CD4-positive, alpha-beta T cell treated with Interleukin-12 subunit alpha and Interleukin-12 subunit beta, for 1 hour (primary cell): Measurements from ENCODE around the gene CELA2A.

Source experiments
- DNase-seq: peaks from one replicate; pipeline ENCODE4 v3.0.0-alpha.2; 2020

CELA2A gene

GRCh38 chr1:15456313-15456954, at the start of gene CELA2A:
Gene CELA2A, plus strand, starts transcription at chr1:15456732. Its CDS starts 22 bp downstream, at chr1:15456754.
- DNase-seq, result no peak

- DNase-seq, result no peak
These were observed 49.0 kb upstream of the CELA2A start for GRCh38 chr1:15407580-15407979.

GRCh38 chr1:15408890-15409387, 47.6 kb upstream of the CELA2A start:
- DNase-seq, result no peak

- DNase-seq, result peak; percentile 96
These were observed 46.9 kb upstream of the CELA2A start, which contains the start of gene EFHD2 for GRCh38 chr1:15409388-15410222. Gene EFHD2, plus strand, starts transcription at chr1:15409888. Its CDS starts 84 bp downstream, at chr1:15409972.

- peak; percentile 35 for DNase-seq
These were observed 46.2 kb upstream of the CELA2A start for GRCh38 chr1:15410223-15410883.

GRCh38 chr1:15410884-15411245, 45.7 kb upstream of the CELA2A start:
- no peak for DNase-seq

GRCh38 chr1:15411593-15412137, 44.9 kb upstream of the CELA2A start:
- peak; percentile 68 for DNase-seq

- peak; percentile 66 for DNase-seq
These were observed 44.2 kb upstream of the CELA2A start for GRCh38 chr1:15412175-15412800.

GRCh38 chr1:15412843-15413242, 43.7 kb upstream of the CELA2A start:
- peak; percentile 1 for DNase-seq

GRCh38 chr1:15413563-15414444, 42.7 kb upstream of the CELA2A start:
- peak; percentile 1 for DNase-seq

GRCh38 chr1:15414445-15414983, 42.0 kb upstream of the CELA2A start:
- DNase-seq, result peak; percentile 2

GRCh38 chr1:15417059-15417934, 39.2 kb upstream of the CELA2A start:
- peak; percentile 81 for DNase-seq

GRCh38 chr1:15418806-15419515, 37.6 kb upstream of the CELA2A start:
- DNase-seq, result peak; percentile 6

GRCh38 chr1:15420853-15421465, 35.6 kb upstream of the CELA2A start:
- no peak for DNase-seq

- no peak for DNase-seq
These were observed 33.7 kb upstream of the CELA2A start for GRCh38 chr1:15422871-15423270.

- DNase-seq, result no peak
These were observed 33.0 kb upstream of the CELA2A start for GRCh38 chr1:15423355-15424077.

GRCh38 chr1:15424146-15424667, 32.3 kb upstream of the CELA2A start:
- DNase-seq, result no peak

- no peak for DNase-seq
These were observed 31.6 kb upstream of the CELA2A start for GRCh38 chr1:15424981-15425380.
